Stomach (tissue), 4 donors: ENCODE results near the gene CDH22.

ENCODE experiments used
- CTCF ChIP-seq, 7 experiments: fragments of 450-650 bp in 4 of 7; fragments of 200-600 bp in 3 of 7; sonication (generic) in 3 of 7; IDR thresholded peaks; one replicate each; pipeline ENCODE4 v1.5.1; 2016 to 2019; ENCODE audit warnings: antibody characterized with exemption in 7 of 7, control low read depth in 2 of 7, mild to moderate bottlenecking in 1 of 7
- POLR2AphosphoS5 ChIP-seq, 3 donors: sonication (generic); formaldehyde crosslinking; IDR thresholded peaks; one replicate each; pipeline ENCODE4 v1.6.1; 2016; ENCODE audit warnings: antibody characterized with exemption in 3 of 3

DNA sequence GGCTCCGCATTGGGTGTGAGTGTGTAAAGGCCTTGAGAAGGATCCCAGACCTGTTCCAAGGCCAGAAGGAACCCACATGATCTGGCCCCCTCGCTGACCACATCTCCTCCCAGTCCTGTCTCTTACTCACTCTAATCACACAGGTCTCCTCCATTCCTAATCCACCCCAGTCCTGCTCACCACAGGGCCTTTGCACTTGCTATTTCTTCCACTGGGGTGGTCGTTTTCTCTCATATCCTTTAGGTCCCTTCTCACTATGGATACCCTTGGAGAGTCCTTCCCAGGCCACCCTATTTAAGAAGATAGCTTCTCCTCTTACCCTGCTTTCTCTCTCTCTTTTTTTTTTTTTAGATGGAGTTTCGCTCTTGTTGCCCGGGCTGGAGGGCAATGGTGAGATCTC lies 124.5 kb downstream of the CDH22 start:
- no peak for TF ChIP-seq CTCF (IDR thresholded peaks at IDR 0.05)
- no peak for TF ChIP-seq POLR2AphosphoS5 (IDR thresholded peaks at IDR 0.05)
